ENCODE results near the gene SPRED1.

SPRED1 gene

GRCh38 chr15:38285456-38285855 lies 32.8 kb downstream of the SPRED1 start:
- no peak for DNase-seq

DNA sequence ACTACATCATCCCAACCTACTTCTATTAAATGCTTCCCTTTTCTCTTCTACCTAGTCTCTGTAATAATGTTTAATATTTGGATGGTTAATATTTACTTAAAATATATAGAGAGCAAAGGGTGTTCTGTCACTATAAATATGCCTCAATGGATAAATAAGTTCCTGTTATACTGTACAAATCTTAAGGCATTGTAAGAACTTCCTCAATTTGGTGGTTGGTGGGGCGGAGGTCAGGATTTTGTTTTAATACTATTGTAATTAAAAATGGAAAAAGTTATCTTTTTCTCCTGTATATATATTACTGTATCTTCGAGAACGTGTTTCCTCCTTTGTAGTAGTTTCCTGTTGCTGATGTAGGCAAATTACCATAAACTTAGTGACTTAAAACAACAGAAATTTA lies 41.5 kb downstream of the SPRED1 start:
- DNase-seq: no peak

DNA sequence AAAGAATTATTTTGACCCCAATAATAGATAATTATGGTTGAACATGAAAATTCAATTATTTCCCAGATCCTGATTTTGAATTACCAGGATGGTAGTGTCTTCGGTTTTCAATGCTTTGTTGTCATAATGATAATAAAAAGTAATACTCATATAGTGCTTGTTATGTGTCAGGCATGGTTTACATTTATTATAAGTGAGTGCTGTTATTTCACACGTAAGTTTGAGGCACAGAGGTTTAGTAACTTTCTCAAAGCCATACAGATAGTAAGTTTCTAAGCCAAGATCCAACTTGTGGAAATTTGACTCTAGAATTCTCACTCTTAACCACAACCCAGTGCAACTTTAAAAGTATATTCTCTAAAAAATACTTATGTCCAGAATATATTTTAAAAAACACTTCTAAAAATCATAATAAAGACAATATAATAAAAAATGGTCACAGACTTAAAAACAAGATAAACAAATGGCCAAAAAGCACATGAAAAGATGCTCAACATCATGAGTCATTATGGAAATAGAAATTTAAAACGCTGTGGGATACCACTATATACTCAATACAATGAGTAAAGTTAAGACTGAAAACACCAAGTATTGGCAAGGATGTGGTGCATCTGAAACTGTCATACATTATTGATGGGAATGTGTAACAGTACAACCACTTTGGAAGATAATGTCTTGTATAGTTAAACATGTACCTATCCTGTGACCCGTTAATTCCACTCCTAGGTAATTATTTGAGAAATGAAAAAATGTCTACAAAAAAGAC lies 45.2 kb downstream of the SPRED1 start:
- no peak for DNase-seq

DNA sequence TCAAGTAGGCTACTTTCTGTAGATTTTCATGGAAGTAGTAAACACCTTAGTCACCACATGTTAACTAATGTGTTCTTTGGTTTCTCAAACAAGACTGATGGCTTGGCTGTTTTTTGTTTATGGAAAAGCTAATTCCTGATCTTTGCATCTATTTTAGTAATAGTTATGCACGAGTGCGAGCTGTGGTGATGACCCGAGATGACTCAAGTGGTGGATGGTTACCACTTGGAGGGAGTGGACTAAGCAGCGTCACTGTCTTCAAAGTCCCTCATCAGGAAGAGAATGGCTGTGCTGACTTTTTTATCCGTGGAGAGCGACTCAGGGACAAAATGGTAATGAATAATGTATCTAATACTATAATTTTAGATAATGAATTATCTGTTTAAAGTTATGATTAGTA lies 46.6 kb downstream of the SPRED1 start:
- DNase-seq: no peak

DNA sequence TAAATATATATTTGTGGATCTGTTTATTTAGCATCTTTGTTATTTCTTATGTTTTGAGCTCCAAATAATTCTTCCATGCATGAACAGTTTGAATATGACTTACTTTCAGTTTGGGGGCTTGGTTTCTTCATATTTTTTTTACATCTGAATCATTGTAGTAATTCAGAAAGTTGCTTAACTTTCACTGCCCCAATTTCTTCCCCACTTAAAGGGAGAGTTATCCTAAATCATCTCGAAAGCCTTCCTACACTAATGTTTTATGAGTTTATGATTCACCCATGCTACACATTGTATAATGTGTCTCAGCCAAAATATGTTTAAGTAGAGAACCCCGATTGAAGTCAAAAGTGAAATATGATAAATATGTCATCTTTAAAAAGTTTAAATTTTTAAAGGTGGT lies 47.8 kb downstream of the SPRED1 start:
- no peak for DNase-seq

- no peak for DNase-seq
These were observed 51.8 kb downstream of the SPRED1 start for GRCh38 chr15:38304481-38304880.

- DNase-seq: no peak
These were observed 54.6 kb downstream of the SPRED1 start for GRCh38 chr15:38307251-38307650.

DNA sequence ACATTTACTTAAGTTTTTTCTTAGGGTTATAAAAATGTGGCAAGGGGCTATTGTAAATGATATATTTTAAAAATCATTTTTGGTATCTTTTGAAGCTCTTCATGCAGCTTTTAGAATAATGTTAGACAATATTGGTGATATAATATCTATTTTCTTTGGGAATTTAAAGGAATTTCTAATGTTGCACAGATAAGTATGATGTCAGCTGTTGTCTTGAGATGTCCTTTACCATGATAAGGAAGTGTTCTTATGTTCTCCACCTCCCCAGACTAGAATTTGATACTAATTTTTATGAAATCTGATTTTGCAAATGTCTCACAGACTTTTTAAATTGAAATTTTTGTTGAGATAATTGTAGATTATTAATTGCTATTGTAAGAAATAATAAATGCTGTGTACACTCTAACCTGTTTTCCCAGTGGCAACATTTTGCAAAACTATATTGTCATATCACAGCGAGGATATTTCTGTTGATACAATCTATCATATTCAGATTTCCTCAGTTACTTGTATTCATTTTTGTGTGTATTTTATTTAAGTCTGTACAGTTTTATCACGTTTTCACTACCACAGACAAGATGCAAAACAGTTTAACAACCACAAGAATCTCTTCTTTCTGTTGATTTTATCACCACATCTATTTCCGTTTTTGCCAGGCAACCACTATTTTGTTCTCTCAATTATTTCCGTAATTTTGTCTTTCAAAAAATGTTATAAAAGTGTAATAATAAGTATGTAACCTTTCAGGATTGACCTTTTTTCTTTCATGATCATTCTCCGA lies 55.4 kb downstream of the SPRED1 start:
- DNase-seq: no peak

DNA sequence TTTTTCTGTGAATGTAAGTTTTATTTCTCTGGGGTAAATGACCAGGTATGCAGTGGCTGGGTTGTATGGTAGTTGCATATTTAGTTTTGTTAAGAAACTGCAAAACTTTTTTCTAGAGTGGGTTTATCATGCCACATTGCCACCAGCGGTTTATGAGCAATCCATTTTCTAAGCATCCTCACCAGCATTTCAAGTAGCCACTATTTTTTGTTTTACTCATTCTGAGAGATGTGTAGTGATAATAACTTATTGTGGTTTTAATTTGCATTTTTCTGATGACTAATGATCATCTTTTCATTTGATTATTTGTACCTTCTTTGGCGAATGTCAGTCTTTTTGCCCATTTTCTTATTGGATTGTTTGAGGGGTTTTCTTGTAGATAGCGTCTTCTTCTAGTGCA lies 56.2 kb downstream of the SPRED1 start:
- no peak for DNase-seq

DNA sequence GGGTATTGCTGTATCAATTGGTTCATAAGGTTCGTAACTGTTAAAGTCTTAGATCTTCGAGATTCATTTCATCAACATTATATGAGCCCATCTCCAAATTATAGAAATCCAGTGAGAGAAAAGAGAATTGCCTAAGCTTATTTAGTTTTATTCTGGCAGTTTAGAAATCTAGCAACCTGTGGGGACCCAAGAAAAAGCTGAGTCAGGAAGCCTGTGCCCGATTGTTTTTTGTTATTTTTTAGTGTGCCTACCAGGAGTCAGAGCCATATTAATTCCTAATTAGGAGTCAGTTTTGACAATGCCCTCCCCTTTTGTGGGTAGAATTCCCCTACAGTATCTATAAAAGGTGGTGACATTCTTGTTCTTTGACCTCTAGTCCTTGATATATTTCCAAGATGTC lies 59.6 kb downstream of the SPRED1 start:
- DNase-seq: no peak

GRCh38 chr15:38316311-38316710 lies 63.7 kb downstream of the SPRED1 start:
- no peak for DNase-seq

- DNase-seq: no peak
These were observed 67.5 kb downstream of the SPRED1 start for GRCh38 chr15:38320181-38320580.

GRCh38 chr15:38320866-38321265 lies 68.2 kb downstream of the SPRED1 start:
- no peak for DNase-seq

GRCh38 chr15:38323895-38324294 lies 71.3 kb downstream of the SPRED1 start:
- DNase-seq: no peak

GRCh38 chr15:38324939-38325647 lies 72.5 kb downstream of the SPRED1 start:
- DNase-seq: no peak

DNA sequence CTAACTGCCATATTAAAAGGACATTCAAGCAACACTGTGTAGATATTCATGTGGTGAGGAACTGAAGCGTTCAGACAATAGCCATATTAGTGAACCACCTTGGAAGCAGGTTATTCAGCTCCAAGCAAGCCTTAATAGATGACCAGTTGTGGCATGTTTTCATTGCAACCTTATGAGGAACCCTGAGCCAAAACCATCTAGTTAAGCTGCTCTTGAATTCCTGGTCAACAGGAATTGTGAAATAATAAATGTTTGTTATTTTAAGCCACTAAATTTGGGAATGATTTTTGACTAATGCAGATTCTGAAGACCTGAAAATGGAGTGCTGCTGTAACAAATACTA lies 73.0 kb downstream of the SPRED1 start:
- DNase-seq: no peak

DNA sequence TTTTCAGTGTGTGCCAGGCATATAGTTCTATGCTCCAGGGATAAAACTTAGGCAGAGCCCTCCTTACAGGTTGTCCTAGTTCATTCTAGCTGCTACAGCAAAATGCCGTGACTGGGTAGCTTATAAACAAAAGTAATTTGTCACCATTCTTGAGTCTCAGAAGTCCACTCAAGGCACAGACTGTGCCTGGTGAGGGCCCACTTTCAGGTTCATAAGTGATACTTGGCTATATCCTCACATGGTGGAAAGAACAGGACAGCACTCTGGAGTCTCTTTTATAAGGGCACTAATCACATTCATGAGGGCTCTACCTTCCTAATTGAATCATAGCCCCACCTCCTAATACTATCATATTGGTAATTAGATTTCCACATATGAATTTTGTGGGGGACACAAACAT lies 80.1 kb downstream of the SPRED1 start:
- no peak for DNase-seq

GRCh38 chr15:38335116-38335515 lies 82.5 kb downstream of the SPRED1 start:
- no peak for DNase-seq

DNA sequence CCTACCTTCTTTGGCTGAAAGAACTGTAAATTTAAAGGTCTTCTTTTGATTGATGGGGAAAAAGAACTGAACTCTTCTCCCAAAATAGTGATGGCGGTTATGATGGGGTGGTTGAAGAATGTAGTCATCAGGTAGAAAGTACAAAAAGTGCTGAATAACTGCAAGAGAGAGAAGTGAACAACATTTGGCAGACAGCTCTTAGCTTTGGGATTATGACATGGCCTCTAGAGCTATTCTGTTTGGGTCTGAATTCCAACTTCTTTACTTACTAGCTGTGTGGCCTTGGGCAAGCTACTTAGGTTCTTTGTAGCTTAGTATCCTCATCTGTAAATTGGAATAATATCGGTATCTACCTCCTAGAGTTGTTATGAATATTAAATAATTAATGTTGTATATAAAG lies 91.7 kb downstream of the SPRED1 start:
- no peak for DNase-seq

DNA sequence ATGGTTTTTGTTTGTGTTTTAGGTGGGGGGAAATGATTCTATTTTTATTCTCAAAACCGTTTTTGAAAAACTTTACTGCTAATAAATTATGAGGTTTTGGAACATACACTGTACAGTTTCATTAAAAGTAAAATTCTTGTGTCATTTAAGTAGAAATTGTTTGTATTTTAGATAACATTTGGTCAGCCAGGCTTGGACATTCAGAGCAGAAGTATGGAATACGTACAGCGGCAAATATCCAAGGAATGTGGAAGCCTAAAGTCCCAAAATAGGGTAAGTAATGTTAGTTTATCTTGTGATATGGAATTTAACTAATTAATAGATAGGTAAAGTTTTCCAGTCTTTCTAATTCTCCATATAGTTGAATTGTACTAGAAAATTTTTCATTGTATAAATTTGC lies 96.6 kb downstream of the SPRED1 start:
- no peak for DNase-seq

DNA sequence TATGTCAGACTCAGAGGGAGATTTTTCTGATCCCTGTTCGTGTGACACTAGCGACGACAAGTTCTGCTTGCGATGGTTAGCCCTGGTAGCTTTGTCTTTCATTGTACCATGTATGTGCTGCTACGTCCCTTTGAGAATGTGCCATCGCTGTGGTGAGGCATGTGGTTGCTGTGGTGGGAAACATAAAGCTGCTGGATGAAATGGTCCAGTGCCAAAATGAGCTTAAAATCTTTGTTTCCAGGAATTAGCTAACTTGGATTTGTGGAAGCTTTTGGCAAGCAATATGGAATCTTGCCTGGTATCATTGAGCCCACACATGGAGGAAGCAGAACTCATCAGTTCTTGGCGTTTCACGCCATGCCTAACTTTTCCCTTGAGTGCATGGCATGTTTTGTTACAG lies 98.8 kb downstream of the SPRED1 start:
- no peak for DNase-seq

DNA sequence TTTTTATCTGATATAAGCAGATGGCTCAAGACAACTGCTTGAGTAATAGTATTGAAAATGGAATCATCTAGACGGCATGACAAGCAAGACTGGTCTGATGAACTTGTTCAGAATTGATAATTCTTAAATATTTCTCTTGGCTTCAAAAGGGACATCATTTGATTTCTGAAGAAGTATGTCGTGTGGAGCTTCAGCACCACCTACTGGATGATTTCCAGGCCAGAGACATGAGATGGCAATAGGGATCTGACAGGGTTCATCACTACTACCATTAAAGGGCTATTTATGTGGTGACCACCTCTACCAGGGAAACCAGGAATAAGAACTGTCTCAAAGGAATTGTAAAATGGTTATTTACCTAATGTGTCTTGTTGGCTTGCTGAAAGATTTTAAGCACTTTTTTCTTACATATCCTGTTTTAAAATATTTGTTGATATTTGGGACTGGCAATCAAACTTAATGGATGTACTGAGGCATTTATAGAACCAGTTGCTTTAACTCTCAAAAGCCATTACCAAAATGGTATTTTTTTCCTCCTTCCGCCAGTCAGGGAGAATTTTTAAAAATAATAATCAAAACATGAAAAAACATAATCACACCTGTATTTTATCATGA lies 101.8 kb downstream of the SPRED1 start:
- DNase-seq: no peak

- no peak for DNase-seq
These were observed 109.7 kb downstream of the SPRED1 start for GRCh38 chr15:38362355-38362754.

DNA sequence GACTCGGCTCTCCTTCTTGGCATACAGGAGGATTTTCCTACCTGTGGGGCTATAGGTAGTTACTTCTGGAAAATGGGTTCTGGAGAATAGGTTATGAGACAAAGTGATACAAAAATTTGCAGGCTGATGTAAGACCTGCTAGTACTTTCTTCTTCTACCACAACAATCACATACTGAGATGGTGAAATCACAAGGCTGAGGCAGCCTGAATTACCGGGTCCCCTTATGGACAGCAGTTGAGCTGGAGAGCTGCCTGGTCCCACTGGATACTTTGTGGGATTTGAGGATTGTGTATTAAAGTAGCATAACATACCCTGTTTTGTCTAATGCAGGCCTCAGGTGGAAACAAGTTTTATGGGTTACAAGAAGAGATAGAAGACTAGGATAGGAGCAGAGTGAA lies 114.8 kb downstream of the SPRED1 start:
- DNase-seq: no peak

All from NCI-H187 treated with DMSO at 0.1 percent for 48 hours (cell line).